NCI-H446 treated with DMSO at 0.1 percent for 48 hours (cell line): Measurements from ENCODE around the gene LIMCH1.
"Not testable (repeated sequence)": the region's sequence is repeated elsewhere in the genome, so short reads cannot be mapped to it uniquely, and the experiment has no call there.

ENCODE experiments used
- DNase-seq: peaks from one replicate; lab custom pipeline; 2025; lab: John Stamatoyannopoulos, UW

Gene LIMCH1

DNA sequence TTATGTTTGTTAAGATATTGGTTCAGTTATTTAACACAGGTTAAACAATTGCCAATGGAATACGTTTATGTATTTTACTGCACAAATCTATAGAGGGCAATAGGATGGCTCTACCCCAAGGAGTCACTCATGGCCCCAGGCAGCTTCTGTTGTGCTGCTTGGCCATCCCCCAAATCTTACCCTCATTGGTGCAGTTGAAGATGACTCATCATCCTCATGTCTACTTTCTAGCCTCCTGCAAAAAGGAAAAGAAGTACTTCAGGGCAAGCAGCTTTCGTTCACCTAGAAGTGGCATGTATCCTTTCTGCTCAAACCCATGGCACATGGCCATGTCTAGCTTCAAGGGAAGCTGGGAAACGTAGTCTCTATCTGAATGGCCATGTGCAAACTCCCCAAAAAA lies 196.4 kb downstream of the LIMCH1 start:
- no peak for DNase-seq

DNA sequence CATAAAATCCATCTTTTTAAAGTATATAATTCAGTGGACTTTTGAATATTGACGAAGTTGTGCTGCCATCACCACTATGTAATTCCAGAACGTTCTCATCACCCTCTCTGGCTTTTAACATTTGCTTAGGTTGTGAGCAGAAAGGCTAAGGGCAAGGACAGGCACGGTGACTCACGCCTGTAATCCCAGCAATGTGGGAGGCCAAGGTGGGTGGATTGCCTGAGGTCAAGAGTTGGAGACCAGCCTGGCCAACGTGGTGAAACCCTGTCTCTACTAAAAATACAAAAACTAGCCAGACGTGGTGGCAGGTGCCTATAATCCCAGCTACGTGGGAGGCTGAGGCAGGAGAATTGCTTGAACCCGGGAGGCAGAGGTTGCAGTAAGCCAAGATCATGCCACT lies 199.5 kb downstream of the LIMCH1 start:
- DNase-seq, result not testable (repeated sequence)

DNA sequence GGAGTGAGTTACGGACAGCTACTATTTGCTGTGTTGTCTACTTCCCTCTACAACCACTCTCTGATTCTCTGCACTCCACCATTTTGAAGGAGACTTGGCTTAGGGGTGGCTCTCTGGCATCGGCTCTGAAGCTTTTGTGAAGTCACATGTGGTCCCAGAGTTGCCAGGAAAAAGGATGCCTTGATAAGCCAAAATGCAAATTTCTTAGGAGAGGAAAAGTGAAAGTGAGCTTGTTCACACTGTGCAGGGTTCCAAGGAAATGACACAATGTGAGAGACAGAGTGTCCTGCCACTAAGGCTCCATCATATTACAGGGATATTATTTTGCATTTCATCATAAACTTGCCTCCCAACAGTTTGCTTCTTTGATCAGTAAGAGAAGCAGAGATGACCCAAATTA lies 203.4 kb downstream of the LIMCH1 start:
- no peak for DNase-seq

DNA sequence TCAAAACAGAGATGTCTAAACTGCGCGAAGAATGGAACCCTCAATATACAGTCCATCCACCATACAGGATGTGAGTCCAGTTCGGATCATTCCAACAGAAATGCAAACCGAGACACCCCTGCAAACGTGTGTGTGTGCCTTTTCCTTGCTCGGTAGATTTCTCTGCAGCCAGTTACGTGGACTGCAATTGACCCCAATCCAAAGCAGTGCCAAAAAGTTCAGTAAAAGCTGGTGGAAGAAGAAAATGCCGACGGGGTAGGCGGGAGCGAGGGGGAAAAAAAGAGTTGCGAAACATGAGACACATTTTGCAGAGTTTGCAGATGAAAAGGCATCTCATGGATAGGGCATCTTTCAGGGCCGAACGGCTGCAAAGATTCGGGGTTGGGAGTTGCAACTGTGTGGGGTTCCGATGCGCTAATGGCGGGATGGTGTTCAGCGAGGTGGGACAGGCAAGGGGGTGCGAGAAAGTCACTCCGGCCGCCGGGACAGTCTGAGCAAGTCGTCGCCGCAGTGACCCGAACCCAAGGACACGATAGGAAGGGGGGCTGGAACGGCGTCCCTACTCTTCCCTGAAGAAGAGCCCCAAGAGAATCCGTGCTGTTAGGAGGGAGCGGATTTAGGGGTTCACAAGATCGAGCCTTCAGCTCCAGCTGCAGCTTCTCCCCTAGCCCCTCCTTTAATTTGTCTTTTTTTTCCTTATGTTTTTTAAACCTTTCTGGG lies 206.8 kb downstream of the LIMCH1 start:
- no peak for DNase-seq

DNA sequence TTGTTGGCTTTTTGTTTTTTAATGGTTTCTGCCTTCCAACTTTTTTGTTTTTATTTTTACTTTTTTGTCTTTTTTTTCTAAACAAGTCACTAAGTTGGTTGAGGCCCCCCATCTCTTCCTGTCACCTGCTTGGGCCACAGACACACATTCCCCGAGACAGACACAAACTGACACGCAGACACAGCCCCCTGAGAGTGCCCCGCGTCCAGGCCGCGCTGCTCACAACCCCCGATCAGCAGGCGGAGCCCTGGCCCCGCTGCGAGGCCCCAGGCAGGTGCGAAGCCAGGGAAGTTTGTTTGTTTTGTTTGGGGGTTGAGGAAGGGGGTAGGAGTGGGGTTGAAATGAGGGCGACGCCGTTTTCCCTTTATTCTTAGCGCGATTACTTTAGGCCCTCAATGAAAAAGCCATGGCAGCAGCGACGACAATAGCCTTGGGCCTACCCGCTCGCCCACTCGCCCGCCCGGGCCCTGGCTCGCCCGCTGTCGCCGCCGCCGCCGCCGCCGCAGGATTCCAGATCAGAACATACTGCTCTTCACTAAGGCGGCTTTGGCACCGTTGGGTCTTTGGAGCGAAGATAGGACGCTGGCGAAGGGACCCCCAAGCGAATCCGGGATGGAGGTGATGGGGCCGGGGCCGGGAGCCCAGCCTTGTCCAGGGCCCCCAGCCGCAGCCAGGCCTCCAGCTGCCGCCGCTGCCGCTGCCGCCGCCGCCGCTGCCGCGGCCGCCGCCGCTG lies 207.5 kb downstream of the LIMCH1 start:
- DNase-seq, result no peak

DNA sequence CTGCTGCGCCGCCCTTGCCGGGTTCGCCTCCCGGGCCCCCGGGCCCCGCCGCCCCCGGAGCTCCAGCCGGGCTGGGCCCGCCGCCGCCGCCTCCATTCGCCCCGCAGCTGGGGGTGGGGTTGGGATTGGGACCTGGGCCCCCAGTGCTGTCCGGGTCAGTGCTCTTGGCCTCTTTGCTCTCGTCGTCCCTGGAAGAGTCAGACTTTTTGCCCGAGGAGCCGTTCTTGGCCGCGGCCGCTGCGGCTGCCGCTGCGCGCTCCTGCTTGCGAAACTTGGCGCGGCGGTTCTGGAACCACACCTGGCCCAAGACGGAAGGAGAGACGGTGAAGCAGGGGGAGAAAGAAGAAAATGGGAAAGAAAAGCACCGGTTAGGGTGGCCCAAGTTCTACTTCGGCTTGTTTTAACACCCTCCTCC lies 208.1 kb downstream of the LIMCH1 start:
- no peak for DNase-seq

DNA sequence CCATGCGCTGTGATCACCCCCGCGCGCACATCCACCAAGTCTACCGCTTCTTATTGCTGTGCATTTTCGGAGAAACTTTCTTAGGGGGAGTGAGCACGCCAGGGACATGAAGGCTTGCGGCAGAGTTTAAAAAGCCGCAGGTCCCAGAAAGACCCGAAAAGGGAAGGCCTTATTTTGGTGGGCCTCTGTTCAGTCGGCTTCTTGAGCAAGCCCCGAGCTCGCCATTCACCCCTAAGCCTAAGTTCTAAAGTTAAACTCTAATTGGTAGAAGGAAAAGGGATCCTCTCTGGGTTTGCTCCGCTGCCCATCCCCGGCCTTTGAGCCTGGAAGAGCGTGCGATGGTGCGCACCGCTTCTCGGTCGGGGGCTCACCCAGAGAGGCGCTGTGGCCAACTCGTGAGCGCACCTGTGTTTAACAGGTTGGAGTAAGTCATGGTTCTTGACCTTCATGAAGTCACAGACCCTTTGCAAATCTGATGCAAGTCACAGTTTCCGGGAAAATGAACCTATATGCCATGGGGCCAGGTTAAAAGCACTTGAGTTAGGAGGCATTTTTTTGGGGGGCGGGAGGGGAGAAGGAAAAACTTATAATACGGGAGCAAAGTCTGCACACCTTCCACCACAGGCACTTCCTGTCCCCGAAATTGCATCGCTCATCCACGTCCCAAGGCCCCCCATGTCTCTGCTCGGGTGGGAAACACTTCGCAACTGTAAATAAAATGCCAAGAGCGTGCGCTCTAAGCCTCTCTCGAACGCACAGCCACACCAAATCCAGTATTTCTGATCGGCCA lies 208.7 kb downstream of the LIMCH1 start:
- no peak for DNase-seq

DNA sequence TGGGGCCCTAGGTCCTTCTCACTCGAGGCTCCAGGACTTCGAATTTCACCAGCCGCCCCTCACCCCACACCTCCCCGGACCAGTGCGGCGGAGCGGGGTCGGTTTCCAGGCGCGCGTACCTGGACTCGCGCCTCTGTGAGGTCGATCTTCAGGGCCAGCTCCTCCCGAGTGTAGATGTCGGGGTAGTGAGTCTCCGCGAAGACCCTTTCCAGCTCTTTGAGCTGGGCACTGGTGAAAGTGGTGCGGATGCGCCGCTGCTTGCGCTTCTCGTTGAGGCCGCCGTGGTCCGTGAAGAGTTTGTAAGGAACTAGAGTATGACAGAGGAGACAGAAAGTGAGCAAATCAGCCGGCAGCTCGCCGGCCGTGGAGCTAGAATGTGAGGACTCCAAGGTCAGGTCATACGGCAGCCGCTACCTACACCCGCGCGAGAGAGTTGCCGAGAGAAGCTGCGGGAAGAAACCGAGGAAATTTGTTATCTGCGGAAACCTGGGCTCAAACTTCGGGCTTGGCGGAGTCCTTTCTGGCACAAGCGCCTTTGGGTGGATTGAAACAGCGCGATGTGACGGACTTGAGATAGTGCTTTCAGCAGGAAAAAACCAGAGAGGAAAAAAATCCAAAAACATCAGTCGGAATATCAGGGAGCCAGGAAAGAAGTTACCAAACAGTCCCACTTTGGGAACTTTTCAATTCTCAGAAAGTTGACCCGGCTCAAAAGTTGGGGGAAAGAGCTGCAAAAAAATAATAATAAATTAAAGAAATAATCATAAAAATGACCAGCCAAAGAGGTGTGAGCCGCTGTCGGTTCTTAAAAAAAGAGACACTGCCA lies 209.5 kb downstream of the LIMCH1 start:
- no peak for DNase-seq

DNA sequence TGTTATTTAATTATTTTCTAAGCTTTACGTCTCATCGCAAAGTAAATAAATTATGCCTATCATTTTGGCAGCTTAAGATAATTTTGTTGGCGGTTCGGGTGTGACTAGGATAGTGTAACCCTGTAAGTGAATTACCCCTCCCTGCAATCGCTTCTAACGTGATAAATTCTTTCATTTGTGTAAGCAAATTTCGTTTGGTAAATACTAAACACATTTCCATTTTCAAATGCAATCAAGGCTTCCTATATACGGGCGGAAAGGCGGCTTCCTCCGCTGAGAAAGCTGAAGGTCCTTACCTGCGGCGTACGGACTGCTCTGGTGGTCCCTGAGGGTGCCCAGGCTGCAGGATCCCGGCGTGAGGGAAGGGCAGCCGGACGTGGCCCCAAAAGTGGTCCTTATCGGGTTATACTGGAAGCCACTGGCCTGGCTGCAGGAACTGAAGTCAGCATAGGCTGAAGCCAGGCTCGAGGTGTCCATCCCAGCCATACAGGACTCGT lies 210.2 kb downstream of the LIMCH1 start:
- no peak for DNase-seq

DNA sequence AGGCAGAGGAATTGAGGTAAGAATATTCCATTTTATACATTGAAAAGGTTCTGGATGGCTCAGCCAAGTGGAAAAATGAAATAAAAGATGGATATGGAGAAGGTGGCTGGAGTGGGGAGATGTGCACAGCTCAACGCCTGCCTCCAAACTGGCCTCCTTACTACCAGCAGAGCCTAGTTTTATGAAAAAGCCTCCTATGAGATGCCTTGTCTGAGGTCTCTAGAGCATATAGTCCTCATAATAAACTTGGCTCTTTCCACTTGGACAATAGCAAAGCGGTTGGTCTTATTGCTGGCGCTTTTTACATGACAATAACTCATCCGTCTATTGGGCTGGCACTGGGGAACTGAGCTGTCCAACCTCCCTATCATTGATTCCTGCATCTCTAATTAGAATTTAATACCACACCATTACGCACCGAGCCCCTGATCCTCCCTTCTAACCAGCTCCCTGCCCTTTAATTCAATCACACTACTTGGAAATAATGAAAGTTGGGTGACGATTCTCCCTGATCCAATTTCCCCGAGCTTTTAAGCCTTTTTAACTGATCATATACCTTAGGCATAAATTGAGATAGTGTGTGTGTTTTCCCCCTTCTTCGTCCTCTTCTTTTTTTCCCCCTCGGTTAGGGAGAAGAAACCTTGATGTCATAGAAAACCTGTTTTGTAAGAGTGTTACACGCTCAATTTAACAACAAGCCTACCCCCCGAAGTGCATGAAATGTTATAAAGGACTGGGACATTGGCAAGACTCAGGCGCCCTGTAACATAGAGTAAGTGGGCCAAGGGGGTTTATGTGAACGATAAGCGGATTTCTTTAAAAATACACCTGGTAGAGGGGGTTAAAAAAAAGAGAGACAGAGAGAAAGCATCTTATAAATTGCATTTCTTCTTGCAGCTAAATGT lies 210.9 kb downstream of the LIMCH1 start, which contains the start of gene PHOX2B:
PHOX2B (minus strand) TSS at position 155 of the 905 bp plus-strand sequence; CDS start at position 40, 115 bp downstream.
- no peak for DNase-seq

DNA sequence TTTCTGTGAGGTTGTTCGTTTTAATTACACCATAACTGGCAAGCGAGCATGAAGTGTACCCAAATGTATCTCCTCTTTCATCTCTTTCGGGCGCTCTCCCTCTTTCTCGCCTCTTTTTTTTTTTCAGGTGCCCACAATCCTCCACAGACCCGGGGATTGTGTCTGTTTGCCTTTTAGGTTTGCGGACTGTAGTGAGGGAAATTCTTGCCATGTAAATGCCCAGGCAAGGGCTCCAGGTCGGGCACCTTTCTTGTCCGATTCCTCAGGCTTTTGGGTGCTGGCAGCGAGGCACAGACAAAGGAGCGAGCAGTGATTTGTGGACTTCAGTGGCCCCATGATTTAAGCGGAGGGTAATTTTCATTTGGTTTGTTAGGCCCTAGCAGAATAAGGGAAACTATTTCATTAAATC lies 211.7 kb downstream of the LIMCH1 start:
- DNase-seq, result no peak
